Breast epithelium (tissue), 4 donors: Measurements from ENCODE around the gene DPYSL3. TPM values are rescaled to one million over a fixed set of nuclear protein-coding genes. Genes with fewer than 3 reads are reported as not detected.

Experiments used
- DNase-seq, 2 donors: peaks; one replicate each; pipeline ENCODE4 v3.0.0-alpha.2; 2019; ENCODE audit warnings: low spot score in 2 of 2
- H3K27ac ChIP-seq, 2 donors: fragments of 200-600 bp; sonication (generic) in 1 of 2; one replicate each; pipeline ENCODE4 v1.5.1; 2016 to 2019; ENCODE audit warnings: mild to moderate bottlenecking in 1 of 2
- H3K27me3 ChIP-seq, 2 donors: fragments of 200-600 bp; sonication (generic) in 1 of 2; one replicate each; pipeline versions ENCODE4 v1.5.1 to v1.6.0; 2017 to 2019; ENCODE audit warnings: control low read depth in 1 of 2, mild to moderate bottlenecking in 1 of 2
- H3K36me3 ChIP-seq: fragments of 200-600 bp; one replicate; pipeline ENCODE4 v1.5.1; 2019
- H3K4me1 ChIP-seq, 2 donors: fragments of 200-600 bp; sonication (generic); one replicate each; pipeline ENCODE4 v1.5.1; 2016 to 2019; ENCODE audit warnings: control low read depth in 1 of 2
- H3K4me3 ChIP-seq, 3 donors: fragments of 200-600 bp; sonication (generic); 1 replicate in 2 of 3; 2 replicates in 1 of 3; pipeline ENCODE4 v1.5.1; 2016 to 2019; ENCODE audit warnings: mild to moderate bottlenecking in 3 of 3, moderate library complexity in 2 of 3
- H3K9me3 ChIP-seq, 2 donors: fragments of 200-600 bp; sonication (generic) in 1 of 2; one replicate each; pipeline ENCODE4 v1.5.1; 2016 to 2019; ENCODE audit warnings: control low read depth in 1 of 2
- CTCF ChIP-seq, 3 donors: fragments of 450-650 bp; IDR thresholded peaks; one replicate each; pipeline ENCODE4 v1.5.1; 2016 to 2017; ENCODE audit warnings: antibody characterized with exemption in 3 of 3, mild to moderate bottlenecking in 3 of 3, moderate library complexity in 3 of 3
- POLR2A ChIP-seq: fragments of 450-650 bp; IDR thresholded peaks from one replicate; pipeline ENCODE4 v1.6.1; 2016; ENCODE audit warnings: antibody characterized with exemption, mild to moderate bottlenecking, moderate library complexity
- POLR2AphosphoS5 ChIP-seq, 3 donors: sonication (generic); formaldehyde crosslinking; IDR thresholded peaks; one replicate each; pipeline ENCODE4 v1.6.1; 2017; ENCODE audit warnings: antibody characterized with exemption in 3 of 3
- intact Hi-C: fragments of 100-400 bp; cut with DNase I; formaldehyde crosslinking; loops from one replicate; pipeline ENCODE4 v1.15.1; 2023; ENCODE audit warnings: low total_unique reads
- total RNA-seq, 3 donors: library from RNA; depleted of rRNA; stranded (reverse); fragments of >200 nt; gene quantifications; one replicate each; pipeline ENCODE4 v1.1.0, GENCODE V29; 2016

The DPYSL3 gene
- total RNA-seq, 3 donors from 2014 or later: 34.4 to 73.1 (median 34.7) TPM

GRCh38 chr5:147403651-147404640 is 105.9 kb downstream of the DPYSL3 start:
- intact Hi-C loops: no loop called here
- DNase-seq: no peak
- Histone ChIP-seq H3K27me3 (no peaks in the 10 kb centered on the region), H3K36me3 (no peaks in the 10 kb centered on the region), H3K4me1 (no peaks in the 10 kb centered on the region), H3K27ac (peak overlapping the region; percentile 67 to 89), H3K9me3 (no peaks in the 10 kb centered on the region), H3K4me3 (no peak overlapping the region)
- TF ChIP-seq POLR2A (no peak), CTCF (IDR thresholded peaks at IDR 0.05) (no peak), POLR2AphosphoS5 (IDR thresholded peaks at IDR 0.05) (peak in 2 of 3 donors; percentile 44 to 49)

- no peaks in the 10 kb centered on the region for H3K27me3 ChIP-seq
- intact Hi-C loops: no loop called here
- H3K4me1 ChIP-seq: no peaks in the 10 kb centered on the region
- no peaks in the 10 kb centered on the region for H3K9me3 ChIP-seq
- no peak for DNase-seq
- peak overlapping the region in 1 of 2 donors; percentile 0 for H3K27ac ChIP-seq
- H3K36me3 ChIP-seq: no peaks in the 10 kb centered on the region
- TF ChIP-seq POLR2AphosphoS5 (IDR thresholded peaks at IDR 0.05): no peak
- no peak for TF ChIP-seq CTCF (IDR thresholded peaks at IDR 0.05)
- no peak for TF ChIP-seq POLR2A
- no peak overlapping the region for H3K4me3 ChIP-seq
Observed at GRCh38 chr5:147400881-147401280, 109.0 kb downstream of the DPYSL3 start.

- Histone ChIP-seq H3K4me3 (no peak overlapping the region), H3K36me3 (no peaks in the 10 kb centered on the region), H3K4me1 (no peaks in the 10 kb centered on the region), H3K27me3 (no peaks in the 10 kb centered on the region), H3K9me3 (no peaks in the 10 kb centered on the region), H3K27ac (peak overlapping the region in 1 of 2 donors; percentile 0)
- DNase-seq: no peak
- intact Hi-C loops: no loop called here
- TF ChIP-seq CTCF (IDR thresholded peaks at IDR 0.05): no peak
- TF ChIP-seq POLR2A: no peak
- TF ChIP-seq POLR2AphosphoS5 (IDR thresholded peaks at IDR 0.05): no peak
Observed at GRCh38 chr5:147400126-147400809, 109.6 kb downstream of the DPYSL3 start.

GRCh38 chr5:147398860-147399259 is 111.0 kb downstream of the DPYSL3 start:
- H3K4me3 ChIP-seq: no peak overlapping the region
- H3K4me1 ChIP-seq: no peaks in the 10 kb centered on the region
- no peaks in the 10 kb centered on the region for H3K27me3 ChIP-seq
- intact Hi-C loops: no loop called here
- H3K9me3 ChIP-seq: no peaks in the 10 kb centered on the region
- H3K36me3 ChIP-seq: no peaks in the 10 kb centered on the region
- TF ChIP-seq POLR2A: no peak
- TF ChIP-seq POLR2AphosphoS5 (IDR thresholded peaks at IDR 0.05): no peak
- TF ChIP-seq CTCF (IDR thresholded peaks at IDR 0.05): no peak
- DNase-seq: no peak
- no peak overlapping the region for H3K27ac ChIP-seq

- Histone ChIP-seq H3K9me3 (no peaks in the 10 kb centered on the region), H3K27ac (no peak overlapping the region), H3K27me3 (no peaks in the 10 kb centered on the region), H3K4me1 (no peaks in the 10 kb centered on the region), H3K36me3 (no peaks in the 10 kb centered on the region), H3K4me3 (no peak overlapping the region)
- intact Hi-C loops: no loop called here
- TF ChIP-seq POLR2AphosphoS5 (IDR thresholded peaks at IDR 0.05) (no peak), CTCF (IDR thresholded peaks at IDR 0.05) (no peak), POLR2A (no peak)
- DNase-seq: no peak
Observed at GRCh38 chr5:147397616-147398015, 112.3 kb downstream of the DPYSL3 start.
